ENCODE results near the gene FGF22.
"Not testable (repeated sequence)": the region's sequence is repeated elsewhere in the genome, so short reads cannot be mapped to it uniquely, and the experiment has no call there.

FGF22 gene

GRCh38 chr19:661427-662196 is 21.9 kb downstream of the FGF22 start:
- DNase-seq, result peak; percentile 53

- peak; percentile 53 for DNase-seq
Observed at GRCh38 chr19:662207-662961, 22.7 kb downstream of the FGF22 start.

- peak; percentile 89 for DNase-seq
Observed at GRCh38 chr19:662962-663681, 23.4 kb downstream of the FGF22 start, which contains the start of gene RNF126. Gene RNF126, minus strand, starts transcription at chr19:663214. Its CDS starts 93 bp downstream, at chr19:663121.

GRCh38 chr19:663682-664117 is 24.0 kb downstream of the FGF22 start:
- no peak for DNase-seq

- DNase-seq, result peak; percentile 69
Observed at GRCh38 chr19:664913-665443, 25.3 kb downstream of the FGF22 start.

- DNase-seq, result not testable (repeated sequence)
Observed at GRCh38 chr19:666985-667573, 27.4 kb downstream of the FGF22 start.

GRCh38 chr19:668675-669434 is 29.2 kb downstream of the FGF22 start:
- not testable (repeated sequence) for DNase-seq

GRCh38 chr19:670609-671075 is 31.0 kb downstream of the FGF22 start:
- no peak for DNase-seq

GRCh38 chr19:674282-675151 is 34.8 kb downstream of the FGF22 start:
- DNase-seq, result no peak

- no peak for DNase-seq
Observed at GRCh38 chr19:676007-676338, 36.3 kb downstream of the FGF22 start.

GRCh38 chr19:676339-677105 is 36.8 kb downstream of the FGF22 start, which contains the start of gene FSTL3:
Gene FSTL3, plus strand, starts transcription at chr19:676392. Its CDS starts 32 bp downstream, at chr19:676424.
- DNase-seq, result no peak

- no peak for DNase-seq
Observed at GRCh38 chr19:677201-677600, 37.5 kb downstream of the FGF22 start.

GRCh38 chr19:677601-678436 is 38.1 kb downstream of the FGF22 start:
- no peak for DNase-seq

GRCh38 chr19:678791-679388 is 39.2 kb downstream of the FGF22 start:
- no peak for DNase-seq

- DNase-seq, result no peak
Observed at GRCh38 chr19:679418-680286, 40.0 kb downstream of the FGF22 start.

- peak; percentile 99 for DNase-seq
Observed at GRCh38 chr19:680287-681028, 40.8 kb downstream of the FGF22 start.
